Right lung (tissue), 5 donors: Measurements from ENCODE around the gene C9orf50. TPM values are rescaled to one million over a fixed set of nuclear protein-coding genes. Genes with fewer than 3 reads are reported as not detected.
A peak's percentile ranks its signal among the peaks of the same experiment; 100 is the strongest.
"Not testable (repeated sequence)": the region's sequence is repeated elsewhere in the genome, so short reads cannot be mapped to it uniquely, and the experiment has no call there.

ENCODE experiments used
- DNase-seq, 2 donors: peaks; one replicate each; pipeline ENCODE4 v3.0.0-alpha.2; 2013
- polyA plus RNA-seq, 5 donors: library from polyadenylated mRNA; unstranded; fragments of 120-200 nt; gene quantifications; one replicate each; pipeline versions ENCODE4 v1.2.1 to v1.2.3, GENCODE V29; 2013; ENCODE audit warnings: inconsistent platforms in 1 of 5, low replicate concordance in 1 of 5; ENCODE audit not compliant: insufficient read length in 5 of 5, insufficient read depth in 1 of 5

The C9orf50 gene
- polyA plus RNA-seq, 5 donors: 0.34 to 0.71 (median 0.53) TPM

- DNase-seq: no peak
Observed at GRCh38 chr9:129648764-129649115, 27.8 kb upstream of the C9orf50 start.

GRCh38 chr9:129648092-129648763 lies 27.3 kb upstream of the C9orf50 start:
- no peak for DNase-seq

GRCh38 chr9:129647635-129648034 lies 26.7 kb upstream of the C9orf50 start:
- no peak for DNase-seq

GRCh38 chr9:129646654-129647053 lies 25.8 kb upstream of the C9orf50 start:
- DNase-seq: no peak

GRCh38 chr9:129646252-129646651 lies 25.4 kb upstream of the C9orf50 start:
- no peak for DNase-seq

- no peak for DNase-seq
Observed at GRCh38 chr9:129644902-129645301, 24.0 kb upstream of the C9orf50 start.

- no peak for DNase-seq
Observed at GRCh38 chr9:129644365-129644764, 23.5 kb upstream of the C9orf50 start.

GRCh38 chr9:129643706-129644105 lies 22.8 kb upstream of the C9orf50 start:
- DNase-seq: no peak

- peak; percentile 98 to 99 for DNase-seq
Observed at GRCh38 chr9:129641750-129642585, 21.1 kb upstream of the C9orf50 start, which contains the start of gene ASB6. TSS of gene ASB6 (minus strand) at chr9:129642151. CDS start at chr9:129641999, 152 bp downstream.

GRCh38 chr9:129640871-129641749 lies 20.2 kb upstream of the C9orf50 start:
- no peak for DNase-seq

GRCh38 chr9:129640086-129640870 lies 19.4 kb upstream of the C9orf50 start:
- DNase-seq: no peak

- no peak for DNase-seq
Observed at GRCh38 chr9:129639756-129640085, 18.8 kb upstream of the C9orf50 start.

- no peak for DNase-seq
Observed at GRCh38 chr9:129639034-129639630, 18.2 kb upstream of the C9orf50 start.

- DNase-seq: no peak
Observed at GRCh38 chr9:129637673-129638439, 17.0 kb upstream of the C9orf50 start.

GRCh38 chr9:129637102-129637501 lies 16.2 kb upstream of the C9orf50 start:
- no peak for DNase-seq

- DNase-seq: not testable (repeated sequence)
Observed at GRCh38 chr9:129636343-129636742, 15.4 kb upstream of the C9orf50 start.

- DNase-seq: no peak
Observed at GRCh38 chr9:129635099-129636065, 14.5 kb upstream of the C9orf50 start.

GRCh38 chr9:129633848-129634247 lies 12.9 kb upstream of the C9orf50 start:
- no peak for DNase-seq

GRCh38 chr9:129633207-129633606 lies 12.3 kb upstream of the C9orf50 start:
- no peak for DNase-seq
